HUES48 (cell line): ENCODE data around the gene KDM1B.
A peak's percentile ranks its signal among the peaks of the same experiment; 100 is the strongest.

ENCODE experiments used
- H3K27ac ChIP-seq: one replicate; pipeline ENCODE4 v1.7.0; 2013; ENCODE audit warnings: low read depth, low read length, inconsistent platforms
- H3K27me3 ChIP-seq: 2 replicates; pipeline ENCODE4 v1.6.1; 2013; ENCODE audit warnings: mild to moderate bottlenecking, low read length; ENCODE audit not compliant: control insufficient read depth, insufficient read depth
- H3K36me3 ChIP-seq: 2 replicates; pipeline ENCODE4 v1.6.1; 2013; ENCODE audit warnings: low read length; ENCODE audit not compliant: control insufficient read depth, insufficient read depth
- H3K4me1 ChIP-seq: 2 replicates; pipeline ENCODE4 v1.6.1; 2013; ENCODE audit warnings: mild to moderate bottlenecking, low read length; ENCODE audit not compliant: control insufficient read depth, insufficient read depth
- H3K4me3 ChIP-seq: 2 replicates; pipeline ENCODE4 v1.5.1; 2013; ENCODE audit warnings: mild to moderate bottlenecking, low read depth, low read length
- H3K9ac ChIP-seq: 2 replicates; pipeline ENCODE4 v1.6.1; 2013; ENCODE audit warnings: mild to moderate bottlenecking, low read depth, low read length, moderate library complexity
- H3K9me3 ChIP-seq: 2 replicates; pipeline ENCODE4 v1.6.1; 2013; ENCODE audit warnings: low read length; ENCODE audit not compliant: control insufficient read depth, insufficient read depth

Gene KDM1B

DNA sequence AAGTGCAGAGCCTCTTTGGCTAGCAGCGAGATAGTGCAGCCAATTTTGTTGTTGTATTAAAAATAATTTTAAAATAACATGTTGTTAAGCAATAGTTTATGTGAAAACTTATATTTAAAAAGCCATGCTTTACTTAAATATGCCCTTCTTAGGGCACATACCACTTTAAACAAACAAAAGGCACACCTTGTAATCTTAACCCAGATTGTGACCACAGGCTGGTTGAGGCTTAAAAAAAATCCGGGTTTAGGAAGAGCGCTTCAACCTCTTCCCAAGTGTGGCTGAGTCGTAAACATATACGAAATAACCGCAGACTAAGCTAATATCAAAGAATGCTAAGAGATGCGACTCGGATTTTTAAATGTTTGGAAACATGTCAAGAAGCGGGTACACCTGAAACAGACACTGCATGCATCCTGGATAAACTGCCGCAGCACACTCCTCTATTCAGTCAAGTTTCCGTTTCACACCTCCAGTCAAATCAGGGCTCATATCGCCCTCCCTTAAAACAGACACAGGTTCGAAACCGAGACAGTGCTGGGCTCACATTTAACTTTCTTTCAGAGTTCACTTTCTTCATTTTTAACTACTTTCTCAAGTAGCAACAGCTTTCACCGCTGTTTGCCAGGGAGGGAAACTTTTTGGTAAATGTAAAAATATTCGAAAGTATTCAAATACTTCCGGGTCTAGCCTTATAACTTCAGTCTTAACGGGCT is 107.6 kb downstream of the KDM1B start:
- Histone ChIP-seq H3K9me3 (no peaks in the 10 kb centered on the region), H3K36me3 (peaks cover 37% of the 10 kb centered on the region), H3K4me3 (peak overlapping the region; percentile 91), H3K27ac (peak overlapping the region; percentile 97), H3K4me1 (peaks cover 19% of the 10 kb centered on the region), H3K9ac (peak overlapping the region; percentile 99), H3K27me3 (no peaks in the 10 kb centered on the region)

GRCh38 chr6:18263418-18264218 is 108.4 kb downstream of the KDM1B start:
- Histone ChIP-seq H3K4me1 (peaks cover 19% of the 10 kb centered on the region), H3K36me3 (peaks cover 29% of the 10 kb centered on the region)

GRCh38 chr6:18264219-18264922 is 109.1 kb downstream of the KDM1B start, which contains the start of gene DEK:
DEK (minus strand) TSS chr6:18264530; CDS start chr6:18263987, 543 bp downstream.
- Histone ChIP-seq H3K36me3 (peaks cover 26% of the 10 kb centered on the region), H3K27me3 (no peaks in the 10 kb centered on the region), H3K27ac (peak within 1 kb of the TSS; percentile 97), H3K4me3 (peak within 1 kb of the TSS; percentile 91), H3K9ac (peak within 1 kb of the TSS; percentile 99), H3K9me3 (no peaks in the 10 kb centered on the region), H3K4me1 (peaks cover 19% of the 10 kb centered on the region)

More at GRCh38 chr6:18263418-18264218, 108.4 kb downstream of the KDM1B start:
- no peaks in the 10 kb centered on the region for H3K27me3 ChIP-seq
- H3K9ac ChIP-seq: peak overlapping the region; percentile 99
- H3K27ac ChIP-seq: peak overlapping the region; percentile 97
- H3K9me3 ChIP-seq: no peaks in the 10 kb centered on the region
- peak overlapping the region; percentile 91 for H3K4me3 ChIP-seq

- peak overlapping the region; percentile 68 for H3K27ac ChIP-seq
- H3K9ac ChIP-seq: peak overlapping the region; percentile 19; the same call in 1 of the 2 replicates
- H3K4me3 ChIP-seq: peak overlapping the region; percentile 91
- H3K4me1 ChIP-seq: peaks cover 19% of the 10 kb centered on the region; the same call in 1 of the 2 replicates
- peaks cover 20% of the 10 kb centered on the region for H3K36me3 ChIP-seq
- H3K9me3 ChIP-seq: no peaks in the 10 kb centered on the region
- no peaks in the 10 kb centered on the region for H3K27me3 ChIP-seq
Measured at GRCh38 chr6:18264923-18265377, 109.7 kb downstream of the KDM1B start.

DNA sequence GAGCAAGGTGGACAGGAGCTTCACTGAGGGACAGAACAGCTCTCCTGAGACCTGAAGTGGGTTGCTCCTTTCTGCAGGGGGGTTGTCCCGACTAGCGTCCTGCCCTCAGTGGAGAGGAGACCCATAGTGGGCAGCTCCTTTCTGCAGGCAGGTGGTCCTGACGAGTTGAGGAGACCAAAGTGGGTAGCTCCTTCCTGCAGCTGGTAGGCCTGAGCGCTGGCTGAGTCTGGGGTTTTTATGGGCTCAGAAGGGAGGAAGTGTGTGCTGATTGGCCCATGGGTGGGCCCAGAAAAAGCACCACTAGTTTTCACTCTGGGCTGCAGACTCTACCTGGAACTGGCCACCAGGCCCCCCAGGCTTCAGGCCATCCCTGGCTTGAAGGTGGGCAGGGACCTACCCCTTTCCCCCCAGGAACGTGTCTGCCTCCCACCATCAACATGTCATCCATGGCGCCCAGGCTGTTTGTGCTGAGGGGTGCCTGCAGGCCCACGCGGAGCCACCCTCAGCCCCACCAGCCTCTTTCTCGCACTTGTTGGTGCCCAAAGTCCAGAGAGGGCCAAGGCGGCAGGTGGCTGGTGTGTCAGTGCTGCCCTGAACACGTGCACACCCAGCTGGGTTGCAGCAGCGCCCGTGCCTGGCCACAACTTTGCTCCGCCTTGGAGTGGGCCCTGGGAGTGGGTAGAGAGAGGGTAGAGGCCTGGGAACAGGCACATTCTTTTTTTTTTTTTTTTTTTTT is 110.7 kb downstream of the KDM1B start:
- Histone ChIP-seq H3K9me3 (no peaks in the 10 kb centered on the region), H3K27me3 (no peaks in the 10 kb centered on the region), H3K4me3 (no peak overlapping the region), H3K9ac (no peak overlapping the region), H3K27ac (no peak overlapping the region), H3K36me3 (peaks cover 11% of the 10 kb centered on the region), H3K4me1 (peaks cover 14% of the 10 kb centered on the region; the same call in 1 of the 2 replicates)

DNA sequence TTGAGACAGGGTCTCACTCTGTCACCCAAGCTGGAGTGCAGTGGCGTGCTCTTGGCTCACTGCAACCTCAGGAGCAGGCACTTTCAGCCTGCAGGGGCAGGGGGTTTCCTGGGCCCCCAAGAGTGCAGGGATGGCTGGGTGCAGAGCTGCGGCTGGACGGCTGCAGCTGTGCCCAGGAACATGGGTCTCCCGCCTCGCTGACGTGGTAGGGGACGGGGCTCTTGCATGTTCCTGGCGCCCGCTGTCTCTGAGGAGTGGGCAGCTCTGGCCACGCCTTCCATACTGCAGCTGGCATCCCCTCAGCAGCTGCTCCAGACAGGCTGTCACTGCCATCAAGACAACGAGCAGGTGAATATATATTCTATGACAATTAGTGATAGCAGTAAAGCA is 111.3 kb downstream of the KDM1B start:
- Histone ChIP-seq H3K27ac (no peak overlapping the region), H3K4me1 (peaks cover 10% of the 10 kb centered on the region; the same call in 1 of the 2 replicates), H3K9ac (no peak overlapping the region), H3K9me3 (no peaks in the 10 kb centered on the region), H3K27me3 (no peaks in the 10 kb centered on the region), H3K36me3 (peaks cover 5% of the 10 kb centered on the region), H3K4me3 (no peak overlapping the region)

- H3K9ac ChIP-seq: no peak overlapping the region
- H3K27ac ChIP-seq: no peak overlapping the region
- no peak overlapping the region for H3K4me3 ChIP-seq
- H3K27me3 ChIP-seq: no peaks in the 10 kb centered on the region
- H3K36me3 ChIP-seq: no peaks in the 10 kb centered on the region
- no peaks in the 10 kb centered on the region for H3K9me3 ChIP-seq
- no peaks in the 10 kb centered on the region for H3K4me1 ChIP-seq
Measured at GRCh38 chr6:18268066-18268465, 112.8 kb downstream of the KDM1B start.

DNA sequence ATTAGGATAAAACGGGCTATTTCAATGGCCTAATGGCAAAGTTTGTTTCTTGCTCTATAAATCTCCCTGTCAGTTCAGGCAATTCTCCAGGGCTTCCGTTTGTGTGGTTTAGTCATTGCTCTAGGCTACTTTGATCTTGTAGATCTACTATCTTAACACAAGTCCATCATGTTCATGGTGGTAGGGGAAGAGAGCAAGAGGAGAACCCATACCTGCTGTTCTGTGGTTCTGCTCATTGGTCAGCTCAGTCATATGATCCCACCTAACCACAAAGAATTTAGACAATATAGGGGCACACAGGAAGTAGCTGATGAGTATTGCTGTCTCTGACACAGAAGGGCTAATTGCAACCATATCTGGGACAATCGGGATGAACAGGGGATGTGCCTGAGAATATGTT is 114.0 kb downstream of the KDM1B start:
- H3K9ac ChIP-seq: no peak overlapping the region
- no peaks in the 10 kb centered on the region for H3K4me1 ChIP-seq
- no peak overlapping the region for H3K4me3 ChIP-seq
- H3K27ac ChIP-seq: no peak overlapping the region
- no peaks in the 10 kb centered on the region for H3K36me3 ChIP-seq
- no peaks in the 10 kb centered on the region for H3K27me3 ChIP-seq
- no peaks in the 10 kb centered on the region for H3K9me3 ChIP-seq

- H3K27ac ChIP-seq: no peak overlapping the region
- H3K27me3 ChIP-seq: no peaks in the 10 kb centered on the region
- H3K4me3 ChIP-seq: no peak overlapping the region
- no peak overlapping the region for H3K9ac ChIP-seq
- H3K9me3 ChIP-seq: no peaks in the 10 kb centered on the region
- no peaks in the 10 kb centered on the region for H3K36me3 ChIP-seq
- no peaks in the 10 kb centered on the region for H3K4me1 ChIP-seq
Measured at GRCh38 chr6:18269717-18270116, 114.5 kb downstream of the KDM1B start.

GRCh38 chr6:18270216-18270615 is 115.0 kb downstream of the KDM1B start:
- Histone ChIP-seq H3K9ac (no peak overlapping the region), H3K4me1 (no peaks in the 10 kb centered on the region), H3K27ac (no peak overlapping the region), H3K36me3 (no peaks in the 10 kb centered on the region), H3K9me3 (no peaks in the 10 kb centered on the region), H3K4me3 (no peak overlapping the region), H3K27me3 (peaks cover 4% of the 10 kb centered on the region)
